ENCODE measurements around the gene NALF2. TPM values are rescaled to one million over a fixed set of nuclear protein-coding genes. Genes with fewer than 3 reads are reported as not detected.

Gene NALF2
- not detected for polyA plus RNA-seq (ENCODE audit: low read depth in 6 of 6)

DNA sequence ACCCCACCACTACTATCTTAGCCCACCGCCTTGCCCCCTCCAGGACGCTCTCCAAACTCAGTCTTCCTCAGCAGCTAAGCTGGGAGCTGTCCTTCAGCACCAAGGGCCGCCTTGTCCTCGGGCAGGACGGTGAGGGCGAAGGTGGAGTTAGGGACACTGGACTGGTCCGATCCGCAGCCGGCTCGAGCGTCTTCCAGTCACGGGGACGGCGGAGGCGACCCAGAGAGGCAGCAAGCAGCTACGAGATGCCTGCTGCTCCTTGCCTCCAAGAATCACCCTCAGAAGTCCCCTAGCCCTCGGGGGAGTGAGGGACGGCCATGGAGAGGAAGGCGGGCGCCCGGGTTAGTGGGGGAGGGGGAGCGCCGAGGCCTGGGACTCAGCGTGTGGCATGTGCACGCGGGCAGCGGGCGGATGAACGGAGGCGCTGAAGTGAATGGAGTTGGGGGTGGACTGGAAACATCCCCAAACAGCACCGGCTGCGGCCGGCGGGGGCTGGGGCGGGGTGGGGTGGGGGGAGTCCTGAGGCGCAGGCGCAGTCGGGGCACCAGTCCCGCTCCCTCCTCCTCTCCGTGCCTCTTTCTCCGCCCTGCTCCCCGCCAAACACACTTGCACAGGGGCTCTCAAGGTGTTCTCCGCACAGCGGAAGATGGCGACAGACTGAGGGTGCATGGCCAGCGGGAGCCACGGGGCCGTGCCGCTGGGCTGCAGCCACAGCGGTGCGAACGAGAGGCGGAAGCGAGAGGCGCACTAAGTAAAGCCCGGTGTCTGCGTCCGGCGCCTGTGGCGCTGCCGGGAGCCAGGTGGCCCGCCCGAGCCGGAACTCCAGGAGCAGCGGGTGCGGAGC is at the start of gene NALF2:
NALF2 (plus strand) TSS at position 545 of the 844 bp plus-strand sequence. CDS start 957 bp downstream, outside the sequence.
- no peak for DNase-seq
- H3K4me3 Mint-ChIP-seq, result peak within 1 kb of the TSS in 7 of 8 donors; percentile 45 to 83 (median 56)
- no peak within 1 kb of the TSS for H3K27ac Mint-ChIP-seq
- ATAC-seq (ENCODE audit: low read depth in 2 of 2), result peak in 1 of 2 donors; percentile 20
- peaks cover 17 to 28% (median 19%) of the 10 kb centered on the region in 3 donors for H3K27me3 Mint-ChIP-seq
- peaks cover 0 to 2% (median 0%) of the 10 kb centered on the region in 3 donors for H3K4me1 Mint-ChIP-seq
- H3K36me3 Mint-ChIP-seq, result no peaks in the 10 kb centered on the region
- peaks cover 0 to 2% (median 0%) of the 10 kb centered on the region in 7 donors for H3K9me3 Mint-ChIP-seq

DNA sequence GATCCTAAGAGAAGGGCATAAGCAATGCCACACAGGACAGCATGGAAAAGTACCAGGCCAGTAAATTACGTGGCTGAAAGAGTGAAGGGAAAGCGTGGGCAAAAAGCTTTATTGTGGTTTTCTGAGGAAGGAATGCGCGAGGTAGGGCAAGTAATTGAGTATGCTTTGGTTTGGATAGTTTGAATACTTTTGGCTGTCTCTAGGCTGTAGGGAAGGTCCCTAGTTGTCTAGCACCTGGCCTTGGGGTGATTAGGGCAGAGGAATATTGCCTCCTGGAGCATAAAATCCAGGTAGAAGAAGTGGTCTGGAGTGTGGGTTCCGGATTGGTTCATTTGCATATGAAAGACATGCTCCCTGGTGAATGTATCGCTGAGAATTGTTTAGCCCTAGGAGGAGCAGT is 46.4 kb upstream of the NALF2 start:
- DNase-seq, result no peak
- Mint-ChIP-seq H3K36me3 (no peaks in the 10 kb centered on the region), H3K27ac (peak overlapping the region in 1 of 6 donors; percentile 2), H3K27me3 (no peaks in the 10 kb centered on the region), H3K4me1 (no peaks in the 10 kb centered on the region), H3K4me3 (no peak overlapping the region), H3K9me3 (peaks cover 0 to 21% (median 5%) of the 10 kb centered on the region in 7 donors)
- ATAC-seq (ENCODE audit: low read depth in 2 of 2), result no peak

DNA sequence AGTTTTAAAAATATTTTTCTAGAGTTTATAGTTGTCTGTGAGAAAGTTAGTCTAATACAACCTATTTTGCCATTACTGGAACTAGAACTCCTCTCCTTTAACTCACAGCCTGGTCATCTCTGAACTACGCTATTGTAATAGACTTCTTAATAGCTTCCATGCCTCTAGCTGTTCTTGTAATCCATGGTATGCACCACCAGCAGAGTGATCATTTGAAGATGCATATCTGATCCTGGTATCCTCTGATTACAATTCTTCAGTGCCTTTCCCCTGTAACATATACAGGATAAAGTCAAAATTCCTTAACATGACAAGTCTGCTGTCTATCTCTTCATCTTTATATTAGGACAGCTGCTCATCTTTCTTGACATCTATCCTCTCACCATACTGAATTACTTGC is 37.6 kb upstream of the NALF2 start:
- Mint-ChIP-seq H3K9me3 (peaks cover 0 to 10% (median 0%) of the 10 kb centered on the region in 7 donors), H3K36me3 (no peaks in the 10 kb centered on the region), H3K4me1 (no peaks in the 10 kb centered on the region), H3K27me3 (peaks cover 0 to 21% (median 12%) of the 10 kb centered on the region in 3 donors), H3K27ac (no peak overlapping the region), H3K4me3 (no peak overlapping the region)
- ATAC-seq (ENCODE audit: low read depth in 2 of 2) (no peak), DNase-seq (no peak)

DNA sequence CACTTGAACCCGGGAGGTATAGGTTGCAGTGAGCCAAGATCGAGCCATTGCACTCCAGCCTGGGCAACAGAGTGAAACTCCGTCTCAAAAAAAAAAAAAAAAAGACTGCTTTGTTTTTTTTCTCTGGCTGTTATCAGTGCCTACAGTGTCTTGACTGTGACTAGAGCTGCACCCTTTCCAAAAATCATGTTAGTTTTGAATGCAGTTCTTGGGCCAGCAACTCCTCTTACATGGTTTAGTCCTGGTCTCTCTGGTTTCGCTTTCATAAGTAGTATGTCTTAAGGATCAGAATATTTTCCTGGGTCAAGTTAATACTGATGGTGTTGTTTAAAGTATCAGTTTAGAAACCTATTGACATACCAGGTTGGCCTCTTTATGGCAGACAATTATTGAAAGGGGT is 34.2 kb upstream of the NALF2 start:
- H3K27ac Mint-ChIP-seq, result no peak overlapping the region
- H3K4me3 Mint-ChIP-seq, result no peak overlapping the region
- peaks cover 0 to 3% (median 0%) of the 10 kb centered on the region in 7 donors for H3K9me3 Mint-ChIP-seq
- ATAC-seq (ENCODE audit: low read depth in 2 of 2) (no peak), DNase-seq (no peak)
- H3K36me3 Mint-ChIP-seq, result no peaks in the 10 kb centered on the region
- H3K27me3 Mint-ChIP-seq, result peaks cover 7 to 21% (median 12%) of the 10 kb centered on the region in 3 donors
- H3K4me1 Mint-ChIP-seq, result no peaks in the 10 kb centered on the region

DNA sequence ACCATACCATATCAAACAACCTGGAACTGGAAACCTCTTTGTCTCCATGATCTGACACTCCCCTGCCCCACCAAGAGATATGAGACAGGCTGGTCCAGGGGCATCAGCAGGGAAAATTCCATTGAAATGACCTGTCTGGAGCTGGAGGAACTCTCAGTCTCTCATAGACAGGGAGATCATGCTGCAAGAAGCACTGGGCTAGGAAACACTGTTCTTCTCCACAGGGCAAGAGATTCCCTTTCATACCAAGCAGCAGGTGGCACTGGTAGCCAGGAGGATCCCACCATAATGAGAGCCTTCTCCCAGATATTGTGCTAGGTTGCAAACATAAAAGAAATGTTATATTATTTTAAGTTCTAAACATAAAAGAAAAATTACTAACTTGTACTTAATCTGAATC is 14.5 kb upstream of the NALF2 start:
- no peaks in the 10 kb centered on the region for H3K4me1 Mint-ChIP-seq
- H3K4me3 Mint-ChIP-seq, result no peak overlapping the region
- ATAC-seq (ENCODE audit: low read depth in 2 of 2) (no peak), DNase-seq (no peak)
- peaks cover 13 to 17% (median 14%) of the 10 kb centered on the region in 3 donors for H3K27me3 Mint-ChIP-seq
- H3K9me3 Mint-ChIP-seq, result peaks cover 0 to 8% (median 3%) of the 10 kb centered on the region in 7 donors
- H3K36me3 Mint-ChIP-seq, result no peaks in the 10 kb centered on the region
- H3K27ac Mint-ChIP-seq, result no peak overlapping the region

DNA sequence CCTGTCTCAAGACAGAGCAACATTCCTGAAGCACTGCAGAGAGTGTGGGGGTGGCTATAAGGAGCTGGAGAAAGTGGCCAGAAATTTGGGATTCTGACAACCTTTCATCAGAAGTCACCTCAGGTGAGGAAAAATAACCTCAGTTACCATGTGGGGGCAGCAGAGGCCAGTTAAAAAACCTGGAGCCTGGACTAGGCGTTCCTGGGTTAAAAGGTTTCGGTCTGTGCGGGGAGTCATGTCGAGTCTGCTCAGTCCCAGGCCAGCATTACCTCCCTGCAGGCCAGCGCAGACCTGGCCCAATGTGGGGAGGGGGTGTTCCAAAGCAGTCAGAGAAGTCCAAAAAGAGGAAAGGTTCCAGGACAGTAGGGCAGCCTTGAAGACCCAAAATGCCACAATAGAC is 10.9 kb upstream of the NALF2 start:
- Mint-ChIP-seq H3K27ac (no peak overlapping the region), H3K9me3 (peaks cover 0 to 8% (median 0%) of the 10 kb centered on the region in 7 donors), H3K27me3 (peaks cover 19 to 20% (median 19%) of the 10 kb centered on the region in 3 donors), H3K4me1 (no peaks in the 10 kb centered on the region), H3K4me3 (no peak overlapping the region), H3K36me3 (no peaks in the 10 kb centered on the region)
- no peak for ATAC-seq (ENCODE audit: low read depth in 2 of 2)
- DNase-seq, result no peak

DNA sequence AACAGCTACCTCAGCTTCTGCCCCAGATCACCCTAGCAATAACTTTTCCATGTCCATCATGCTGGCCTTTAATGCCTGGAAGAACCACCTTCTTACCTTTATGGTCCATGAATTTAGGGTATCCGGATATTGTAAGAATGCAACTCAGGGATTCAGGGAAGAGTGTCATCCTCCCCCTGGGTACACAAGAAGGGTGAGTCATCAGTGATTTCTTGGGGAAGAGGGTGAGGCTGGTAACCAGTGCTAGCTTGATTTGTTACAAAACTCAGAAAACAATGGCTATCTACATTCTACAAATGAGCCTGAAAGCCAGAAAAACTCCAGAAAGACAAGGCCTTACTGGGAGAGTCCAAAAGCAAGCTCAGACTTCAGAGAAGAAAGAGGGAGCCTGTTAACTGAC is 10.4 kb upstream of the NALF2 start:
- no peaks in the 10 kb centered on the region for H3K36me3 Mint-ChIP-seq
- peaks cover 21 to 22% (median 22%) of the 10 kb centered on the region in 3 donors for H3K27me3 Mint-ChIP-seq
- H3K4me3 Mint-ChIP-seq, result no peak overlapping the region
- peaks cover 0 to 8% (median 0%) of the 10 kb centered on the region in 7 donors for H3K9me3 Mint-ChIP-seq
- DNase-seq (no peak), ATAC-seq (ENCODE audit: low read depth in 2 of 2) (no peak)
- no peaks in the 10 kb centered on the region for H3K4me1 Mint-ChIP-seq
- H3K27ac Mint-ChIP-seq, result no peak overlapping the region

DNA sequence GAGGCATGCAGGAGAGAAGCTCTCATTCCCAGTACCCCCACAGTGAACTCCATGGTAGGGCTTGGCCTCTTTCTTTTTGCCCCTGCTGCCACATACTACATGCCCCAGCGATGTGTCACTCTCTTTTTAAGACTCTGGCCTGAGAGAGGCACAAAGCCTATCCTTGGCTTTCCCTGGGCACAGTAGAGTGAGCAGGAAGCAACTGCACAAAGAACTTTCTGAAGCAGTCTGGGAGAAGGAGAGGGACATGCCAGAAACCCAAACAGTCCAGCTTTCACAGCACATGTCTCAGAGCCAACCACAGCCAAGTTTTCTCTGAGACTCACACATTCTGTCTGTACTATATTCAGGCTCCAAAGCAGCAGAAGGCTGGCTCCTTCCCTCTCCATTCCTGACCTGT is 7.9 kb upstream of the NALF2 start:
- Mint-ChIP-seq H3K9me3 (peaks cover 0 to 6% (median 0%) of the 10 kb centered on the region in 7 donors), H3K27ac (no peak overlapping the region), H3K4me1 (no peaks in the 10 kb centered on the region), H3K4me3 (no peak overlapping the region), H3K36me3 (no peaks in the 10 kb centered on the region), H3K27me3 (peaks cover 13 to 22% (median 14%) of the 10 kb centered on the region in 3 donors)
- ATAC-seq (ENCODE audit: low read depth in 2 of 2), result no peak
- no peak for DNase-seq

DNA sequence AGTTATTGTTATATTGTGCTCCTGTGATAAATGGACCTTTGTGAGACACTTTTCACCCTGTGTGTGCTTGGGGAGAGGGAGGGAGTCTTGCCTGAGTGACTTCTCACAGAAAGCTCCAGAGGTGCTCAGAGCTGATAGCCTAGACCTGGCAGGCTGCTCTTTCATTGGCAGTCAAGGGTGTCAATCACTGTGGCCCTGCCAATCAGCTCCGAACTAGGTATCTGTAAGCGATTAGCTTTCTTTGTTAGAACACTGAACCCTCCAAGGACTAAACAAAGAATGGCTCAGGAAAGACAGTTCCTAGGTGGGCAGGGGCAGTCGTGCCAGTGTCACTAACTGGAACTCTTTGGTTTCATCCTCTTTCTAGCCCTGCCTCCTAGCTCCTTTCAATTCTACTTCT is 2.7 kb upstream of the NALF2 start:
- no peak for ATAC-seq (ENCODE audit: low read depth in 2 of 2)
- no peak overlapping the region for H3K27ac Mint-ChIP-seq
- H3K36me3 Mint-ChIP-seq, result no peaks in the 10 kb centered on the region
- H3K4me1 Mint-ChIP-seq, result no peaks in the 10 kb centered on the region
- peaks cover 0 to 3% (median 0%) of the 10 kb centered on the region in 7 donors for H3K9me3 Mint-ChIP-seq
- no peak for DNase-seq
- H3K4me3 Mint-ChIP-seq, result no peak overlapping the region
- H3K27me3 Mint-ChIP-seq, result peaks cover 9 to 13% (median 9%) of the 10 kb centered on the region in 3 donors

DNA sequence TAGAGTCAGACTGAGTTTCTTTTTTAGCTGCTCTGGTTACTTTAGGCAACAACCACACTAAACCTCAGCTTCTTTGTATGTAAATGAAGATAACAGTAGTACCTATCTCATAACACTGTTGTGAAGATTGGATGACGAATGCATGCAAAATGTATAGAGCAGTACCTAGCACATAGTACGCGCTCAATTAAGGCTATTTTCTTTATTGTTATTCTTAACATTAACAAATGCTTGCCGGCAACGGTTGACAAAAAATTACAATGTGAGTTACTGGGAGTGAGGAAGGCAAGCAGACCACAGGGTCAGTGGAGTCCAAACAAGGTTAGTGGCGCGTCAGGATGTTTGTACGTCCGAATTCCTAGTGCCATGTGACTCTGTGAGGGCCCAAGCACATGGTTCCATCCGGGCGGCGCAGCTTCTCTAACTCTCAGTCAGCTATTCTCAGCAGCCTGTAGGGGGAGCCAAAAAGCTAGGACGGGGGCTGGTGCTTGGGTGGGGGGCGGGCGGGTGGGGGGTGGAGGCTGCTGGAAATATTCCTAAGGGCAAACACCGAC is 821 bp upstream of the NALF2 start:
- Mint-ChIP-seq H3K4me3 (peak overlapping the region in 3 of 8 donors; percentile 54 to 69 (median 56)), H3K9me3 (peaks cover 0 to 2% (median 0%) of the 10 kb centered on the region in 7 donors), H3K27me3 (peaks cover 12 to 22% (median 13%) of the 10 kb centered on the region in 3 donors), H3K27ac (no peak overlapping the region), H3K36me3 (no peaks in the 10 kb centered on the region), H3K4me1 (no peaks in the 10 kb centered on the region)
- no peak for DNase-seq
- no peak for ATAC-seq (ENCODE audit: low read depth in 2 of 2)

DNA sequence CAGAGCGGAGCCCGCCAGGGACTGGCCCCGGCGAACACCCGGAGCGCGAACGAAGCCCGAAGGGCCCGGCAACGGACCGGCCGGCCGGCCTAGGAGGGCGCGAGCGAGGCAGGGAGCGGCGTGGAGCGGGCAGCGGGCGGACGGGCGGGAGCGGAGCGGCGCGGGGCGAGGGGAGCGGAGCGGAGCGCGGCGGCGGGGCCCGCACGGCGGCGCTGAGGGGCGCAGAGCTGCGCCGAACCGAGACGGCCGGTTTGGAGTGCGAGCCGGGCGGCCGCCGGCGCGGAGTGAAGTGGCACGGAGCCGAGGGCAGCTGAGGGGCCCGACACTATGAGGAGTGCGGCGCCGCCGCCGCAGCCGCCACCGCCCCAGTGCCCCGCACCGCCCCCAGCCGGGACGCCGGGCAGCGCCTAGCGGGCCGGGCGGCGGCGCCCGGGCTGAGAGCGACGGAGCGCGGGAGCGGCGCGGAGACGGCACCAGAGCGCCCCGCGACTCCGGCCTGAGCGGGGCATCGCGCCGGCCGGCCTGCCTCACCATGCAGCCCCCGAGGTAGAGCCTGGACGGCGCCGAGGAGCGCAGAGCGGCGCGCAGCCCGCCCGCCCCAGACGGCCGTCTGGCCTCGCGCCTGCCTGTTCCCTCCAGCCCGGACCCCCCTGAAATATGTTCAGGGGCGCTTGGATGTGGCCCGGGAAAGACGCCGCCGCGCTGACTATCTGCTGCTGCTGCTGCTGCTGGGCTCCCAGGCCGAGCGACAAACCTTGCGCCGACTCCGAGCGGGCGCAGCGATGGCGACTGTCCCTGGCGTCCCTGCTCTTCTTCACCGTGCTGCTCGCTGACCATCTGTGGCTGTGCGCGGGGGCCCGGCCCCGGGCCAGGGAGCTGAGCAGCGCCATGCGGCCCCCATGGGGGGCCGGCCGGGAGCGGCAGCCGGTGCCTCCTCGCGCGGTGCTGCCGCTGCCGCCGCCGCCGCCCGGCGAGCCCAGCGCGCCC is 793 bp downstream of the NALF2 start:
- Mint-ChIP-seq H3K27ac (no peak overlapping the region), H3K4me3 (peak overlapping the region in 2 of 8 donors; percentile 64 to 75), H3K9me3 (peaks cover 0 to 2% (median 0%) of the 10 kb centered on the region in 7 donors), H3K36me3 (no peaks in the 10 kb centered on the region), H3K27me3 (peaks cover 23 to 32% (median 24%) of the 10 kb centered on the region in 3 donors), H3K4me1 (peaks cover 0 to 4% (median 1%) of the 10 kb centered on the region in 3 donors)
- ATAC-seq (ENCODE audit: low read depth in 2 of 2) (no peak), DNase-seq (no peak)

DNA sequence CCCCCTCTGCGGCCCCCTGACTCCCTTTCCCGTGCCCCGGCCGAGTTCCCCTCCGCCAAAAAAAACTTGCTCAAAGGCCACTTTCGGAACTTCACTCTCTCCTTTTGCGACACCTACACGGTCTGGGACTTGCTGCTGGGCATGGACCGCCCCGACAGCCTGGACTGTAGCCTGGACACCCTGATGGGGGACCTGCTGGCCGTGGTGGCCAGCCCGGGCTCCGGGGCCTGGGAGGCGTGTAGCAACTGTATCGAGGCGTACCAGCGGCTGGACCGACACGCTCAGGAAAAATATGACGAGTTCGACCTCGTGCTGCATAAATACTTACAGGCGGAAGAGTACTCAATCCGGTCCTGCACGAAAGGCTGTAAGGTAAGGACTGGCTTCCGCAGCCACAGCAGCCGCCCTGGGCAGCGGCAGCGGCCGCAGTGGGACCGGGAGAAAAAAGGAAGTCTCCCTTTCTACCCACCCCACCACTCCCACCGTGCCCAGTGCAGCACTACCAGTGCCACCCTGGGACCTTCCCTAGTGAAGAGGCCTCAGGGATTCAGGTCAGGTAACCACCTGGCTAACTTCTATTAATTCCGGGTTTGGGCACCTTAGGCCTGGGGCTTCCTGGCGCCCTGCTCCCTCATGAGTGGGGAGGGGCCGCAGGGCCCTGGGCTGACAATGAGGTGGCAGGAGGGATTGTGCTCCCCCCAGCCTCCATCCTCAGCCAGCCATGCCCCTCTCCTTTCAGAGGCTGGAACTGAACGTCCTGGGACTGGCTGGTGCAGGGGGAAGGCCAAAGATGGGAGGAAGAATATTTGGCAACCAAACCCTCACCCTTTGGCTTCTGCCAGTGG is 1.9 kb downstream of the NALF2 start:
- no peaks in the 10 kb centered on the region for H3K36me3 Mint-ChIP-seq
- no peak overlapping the region for H3K27ac Mint-ChIP-seq
- H3K4me3 Mint-ChIP-seq, result peak overlapping the region in 7 of 8 donors; percentile 16 to 75 (median 64)
- DNase-seq (no peak), ATAC-seq (ENCODE audit: low read depth in 2 of 2) (no peak)
- H3K9me3 Mint-ChIP-seq, result peaks cover 0 to 2% (median 0%) of the 10 kb centered on the region in 7 donors
- H3K4me1 Mint-ChIP-seq, result peaks cover 0 to 4% (median 3%) of the 10 kb centered on the region in 3 donors
- peaks cover 24 to 41% (median 27%) of the 10 kb centered on the region in 3 donors for H3K27me3 Mint-ChIP-seq
